H54 (cell line): ENCODE measurements around the gene GPR61.
A peak's percentile ranks its signal among the peaks of the same experiment; 100 is the strongest.

Source experiments
- DNase-seq: peaks from one replicate; pipeline ENCODE4 v3.0.0; 2011; ENCODE audit warnings: low spot score, mixed read lengths; ENCODE audit not compliant: insufficient read length
- FAIRE-seq: peaks from 3 replicates; lab custom pipeline; 2011; peaks lifted over from hg19 to GRCh38; lab: Jason Lieb, UNC
- POLR2A ChIP-seq: IDR thresholded peaks from 2 replicates; pipeline ENCODE4 v1.6.1; 2011; ENCODE audit warnings: low read depth, mild to moderate bottlenecking, low read length

Gene GPR61

GRCh38 chr1:109517337-109517736 is 22.3 kb upstream of the GPR61 start:
- no peak for TF ChIP-seq POLR2A

GRCh38 chr1:109521002-109521951 is 18.4 kb upstream of the GPR61 start:
- DNase-seq = no peak
- no peak for FAIRE-seq
- no peak for TF ChIP-seq POLR2A

More at GRCh38 chr1:109517337-109517736, 22.3 kb upstream of the GPR61 start:
- DNase-seq (no peak), FAIRE-seq (no peak)

- TF ChIP-seq POLR2A = no peak
- no peak for FAIRE-seq
- no peak for DNase-seq
Measured at GRCh38 chr1:109522026-109522425, 17.6 kb upstream of the GPR61 start.

GRCh38 chr1:109523706-109524105 is 16.0 kb upstream of the GPR61 start:
- DNase-seq (no peak), FAIRE-seq (no peak)
- no peak for TF ChIP-seq POLR2A

- no peak for TF ChIP-seq POLR2A
- no peak for FAIRE-seq
- no peak for DNase-seq
Measured at GRCh38 chr1:109527098-109527811, 12.4 kb upstream of the GPR61 start.

GRCh38 chr1:109527846-109528695 is 11.6 kb upstream of the GPR61 start:
- TF ChIP-seq POLR2A = no peak
- DNase-seq (no peak), FAIRE-seq (no peak)

- no peak for TF ChIP-seq POLR2A
- no peak for DNase-seq
- no peak for FAIRE-seq
Measured at GRCh38 chr1:109528712-109529111, 11.0 kb upstream of the GPR61 start.

GRCh38 chr1:109529881-109530456 is 9.7 kb upstream of the GPR61 start:
- no peak for TF ChIP-seq POLR2A
- DNase-seq (no peak), FAIRE-seq (no peak)

- TF ChIP-seq POLR2A = no peak
- DNase-seq (no peak), FAIRE-seq (no peak)
Measured at GRCh38 chr1:109530457-109531087, 9.1 kb upstream of the GPR61 start.

- no peak for FAIRE-seq
- no peak for TF ChIP-seq POLR2A
- DNase-seq = no peak
Measured at GRCh38 chr1:109531380-109531779, 8.3 kb upstream of the GPR61 start.

GRCh38 chr1:109531826-109532364 is 7.8 kb upstream of the GPR61 start:
- no peak for FAIRE-seq
- DNase-seq = no peak
- TF ChIP-seq POLR2A = no peak

GRCh38 chr1:109532365-109533136 is 7.1 kb upstream of the GPR61 start:
- no peak for FAIRE-seq
- peak; percentile 81 for DNase-seq
- no peak for TF ChIP-seq POLR2A
